HepG2 (cell line): ENCODE results near the gene CBX2. TPM values are rescaled to one million over a fixed set of nuclear protein-coding genes. Genes with fewer than 3 reads are reported as not detected.

Source experiments
- ARID2 ChIP-seq: sonication (generic); formaldehyde crosslinking; IDR thresholded peaks from 2 replicates; pipeline ENCODE4 v1.8.1; 2022; ENCODE audit warnings: mild to moderate bottlenecking, missing genetic modification reagents, borderline replicate concordance
- BATF2 ChIP-seq: sonication (generic); formaldehyde crosslinking; IDR thresholded peaks from 2 replicates; pipeline ENCODE4 v1.8.0; 2022; ENCODE audit warnings: mild to moderate bottlenecking, missing genetic modification reagents, moderate library complexity
- GATAD1 ChIP-seq: IDR thresholded peaks from 2 replicates; pipeline ENCODE4 v1.6.1; 2016; ENCODE audit warnings: missing genetic modification reagents, missing compliant biosample characterization
- GPBP1L1 ChIP-seq: sonication (generic); formaldehyde crosslinking; IDR thresholded peaks from 2 replicates; pipeline ENCODE4 v1.5.0; 2020; ENCODE audit warnings: mild to moderate bottlenecking, missing genetic modification reagents
- IKZF1 ChIP-seq: fragments of 450-650 bp; IDR thresholded peaks from 2 replicates; pipeline ENCODE4 v1.7.1; 2016
- MBD4 ChIP-seq: IDR thresholded peaks from 2 replicates; pipeline ENCODE4 v1.6.1; 2012; ENCODE audit warnings: low read length, inconsistent platforms, borderline replicate concordance
- MIER3 ChIP-seq: IDR thresholded peaks from 2 replicates; pipeline ENCODE4 v1.6.1; 2016; ENCODE audit warnings: missing compliant biosample characterization, borderline replicate concordance
- MTF2 ChIP-seq: sonication (generic); formaldehyde crosslinking; IDR thresholded peaks from 2 replicates; pipeline ENCODE4 v1.5.0; 2020; ENCODE audit warnings: missing genetic modification reagents, borderline replicate concordance
- NCOA2 ChIP-seq: sonication (generic); formaldehyde crosslinking; IDR thresholded peaks from 2 replicates; pipeline ENCODE4 v1.8.0; 2022; ENCODE audit warnings: inconsistent platforms
- SRSF4 ChIP-seq: fragments of 200-400 bp; formaldehyde crosslinking; IDR thresholded peaks from one replicate; pipeline ENCODE4 v1.6.1; 2018; ENCODE audit warnings: mild to moderate bottlenecking, low read depth, low read length, moderate library complexity; ENCODE audit not compliant: poor library complexity, severe bottlenecking
- TFAP4 ChIP-seq: sonication (generic); IDR thresholded peaks from 2 replicates; pipeline ENCODE4 v1.6.1; 2016; ENCODE audit warnings: low read depth, borderline replicate concordance
- TGIF2 ChIP-seq: IDR thresholded peaks from 2 replicates; pipeline ENCODE4 v1.6.1; 2016; ENCODE audit warnings: control low read depth, missing compliant biosample characterization
- TRIM22 ChIP-seq: fragments of 450-650 bp; IDR thresholded peaks from 2 replicates; pipeline ENCODE4 v1.6.1; 2017
- ZNF232 ChIP-seq: sonication (generic); formaldehyde crosslinking; IDR thresholded peaks from 2 replicates; pipeline ENCODE4 v1.4.0; 2020; ENCODE audit warnings: missing genetic modification reagents, borderline replicate concordance
- ZNF251 ChIP-seq: sonication (generic); formaldehyde crosslinking; IDR thresholded peaks from 2 replicates; pipeline ENCODE4 v1.9.0; 2021; ENCODE audit warnings: mild to moderate bottlenecking, missing genetic modification reagents
- ZNF331 ChIP-seq: sonication (generic); formaldehyde crosslinking; IDR thresholded peaks from 2 replicates; pipeline ENCODE4 v1.4.0; 2020; ENCODE audit warnings: missing genetic modification reagents
- ZNF501 ChIP-seq: sonication (generic); formaldehyde crosslinking; IDR thresholded peaks from 2 replicates; pipeline ENCODE4 v1.5.1; 2020; ENCODE audit warnings: mild to moderate bottlenecking, moderate library complexity, missing genetic modification reagents
- ZNF549 ChIP-seq: sonication (generic); formaldehyde crosslinking; IDR thresholded peaks from 2 replicates; pipeline ENCODE4 v1.5.0; 2020; ENCODE audit warnings: missing genetic modification reagents
- ZNF570 ChIP-seq: sonication (generic); formaldehyde crosslinking; IDR thresholded peaks from 2 replicates; pipeline ENCODE4 v1.4.0; 2020; ENCODE audit warnings: mild to moderate bottlenecking, missing genetic modification reagents, borderline replicate concordance
- ZNF660 ChIP-seq: sonication (generic); formaldehyde crosslinking; IDR thresholded peaks from 2 replicates; pipeline ENCODE4 v1.5.1; 2020; ENCODE audit warnings: mild to moderate bottlenecking, low read depth, missing genetic modification reagents, borderline replicate concordance
- ZSCAN25 ChIP-seq: sonication (generic); formaldehyde crosslinking; IDR thresholded peaks from 2 replicates; pipeline ENCODE4 v1.8.0; 2022; ENCODE audit warnings: mild to moderate bottlenecking, missing genetic modification reagents
- polyA plus RNA-seq, 8 experiments: library from polyadenylated mRNA; depleted of rRNA in 3 of 8; stranded (reverse) in 7 of 8; unstranded in 1 of 8; fragments of >200 nt; fragmentation: Illumina TruSeq in 4 of 8; extraction: Trizol in 4 of 8; gene quantifications; 2 replicates each; pipeline versions ENCODE4 v1.2.1 to v1.2.3, GENCODE V29; 2011 to 2016; ENCODE audit warnings: low read depth in 4 of 8, missing spikeins in 1 of 8, mixed read lengths in 1 of 8; ENCODE audit not compliant: insufficient read depth in 1 of 8
- total RNA-seq, 5 experiments: library from RNA; depleted of rRNA; stranded (reverse); fragments of >200 nt; fragmentation: Illumina TruSeq; extraction: Trizol; gene quantifications; 2 replicates each; pipeline ENCODE4 v1.2.3, GENCODE V29; 2016; ENCODE audit warnings: low read depth in 1 of 5
- TF ChIP-seq, protein P1 (sequence below): sonication (generic); formaldehyde crosslinking; IDR thresholded peaks from 2 replicates; pipeline ENCODE4 v1.5.0; 2020; ENCODE audit warnings: missing genetic modification reagents

Gene CBX2
- total and polyA plus RNA-seq, 2 of the 13 experiments (the other 11 are each of a cell fraction or from before 2014, with no cell fraction given), result 14.5 to 31.1 TPM

- TF ChIP-seq, protein P1, sequence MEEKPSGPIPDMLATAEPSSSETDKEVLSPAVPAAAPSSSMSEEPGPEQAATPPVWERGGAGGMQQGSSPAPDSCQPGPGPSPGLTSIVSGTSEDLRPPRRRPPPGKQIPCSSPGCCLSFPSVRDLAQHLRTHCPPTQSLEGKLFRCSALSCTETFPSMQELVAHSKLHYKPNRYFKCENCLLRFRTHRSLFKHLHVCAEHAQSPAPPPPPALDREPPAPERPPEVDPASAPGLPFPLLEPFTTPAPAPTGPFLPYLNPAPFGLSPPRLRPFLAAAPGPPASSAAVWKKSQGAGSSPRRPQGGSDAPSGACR (CRISPR knock-in tag), result no peak
- TF ChIP-seq MBD4 (no peak), ZNF232 (CRISPR knock-in tag) (peak; percentile 30; the same call in 1 of the 2 replicates), GATAD1 (CRISPR knock-in tag) (peak; percentile 56; the same call in 1 of the 2 replicates), ZSCAN25 (CRISPR knock-in tag) (peak; percentile 88; the same call in 1 of the 2 replicates), TRIM22 (no peak), MTF2 (CRISPR knock-in tag) (no peak), ZNF549 (CRISPR knock-in tag) (no peak), ZNF331 (CRISPR knock-in tag) (0 out of 2 replicates have a peak, but pooled peaks have one; percentile 24), BATF2 (CRISPR knock-in tag) (no peak), ZNF570 (CRISPR knock-in tag) (no peak), ARID2 (CRISPR knock-in tag) (no peak), NCOA2 (CRISPR knock-in tag) (peak; percentile 37; the same call in 1 of the 2 replicates), ZNF660 (CRISPR knock-in tag) (no peak), ZNF501 (CRISPR knock-in tag) (peak; percentile 45; the same call in 1 of the 2 replicates), GPBP1L1 (no peak), ZNF251 (CRISPR knock-in tag) (no peak), SRSF4 (no peak), IKZF1 (no peak), MIER3 (peak; percentile 39; the same call in 1 of the 2 replicates), TGIF2 (CRISPR knock-in tag) (no peak), TFAP4 (peak; percentile 82; the same call in 1 of the 2 replicates)
These were observed 40.2 kb downstream of the CBX2 start (continued) for GRCh38 chr17:79818026-79818758.
